ENCODE measurements around the gene ZNF324. TPM values are rescaled to one million over a fixed set of nuclear protein-coding genes. Genes with fewer than 3 reads are reported as not detected.
A peak's percentile ranks its signal among the peaks of the same experiment; 100 is the strongest.

ZNF324 gene
- total and polyA plus RNA-seq, 7 experiments from 2014 or later = 9.3 to 28.0 (median 22.3) TPM

DNA sequence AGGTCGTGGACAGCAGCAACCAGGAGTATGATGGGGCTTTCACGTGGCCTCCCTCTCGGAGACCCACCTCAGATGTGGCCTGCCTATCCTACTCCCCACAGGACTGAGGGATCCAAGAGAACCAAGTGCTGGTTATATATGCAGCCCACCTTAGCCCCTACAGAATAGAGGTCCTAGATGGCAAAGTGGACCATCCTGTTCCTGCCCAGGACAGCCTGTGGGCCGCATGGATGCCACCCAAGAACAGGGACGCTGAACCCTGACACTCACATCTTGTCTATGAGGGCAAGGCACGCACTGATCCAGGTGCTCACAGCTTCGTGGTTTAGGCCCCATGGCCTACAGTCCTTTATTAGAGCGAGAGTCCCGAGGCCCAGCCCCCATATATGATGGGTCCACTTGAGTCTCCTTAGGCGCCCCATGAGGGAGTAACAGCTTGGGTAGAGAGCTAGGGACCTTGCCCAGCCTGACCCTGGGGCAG lies 46.4 kb downstream of the ZNF324 start:
- Histone ChIP-seq H3K4me1 (ENCODE audit: control insufficient read depth in 2 of 2, insufficient read depth in 2 of 2, low read length in 2 of 2) (peaks cover 10 to 15% of the 10 kb centered on the region in 2 donors), H3K9me3 (ENCODE audit: control insufficient read depth in 2 of 3, low read length in 3 of 3) (no peaks in the 10 kb centered on the region), H3K27ac (ENCODE audit: low read depth, low read length) (peak overlapping the region; percentile 65), H3K36me3 (ENCODE audit: control insufficient read depth in 2 of 3, insufficient read depth in 3 of 3, low read length in 3 of 3) (peaks cover 0 to 22% (median 5%) of the 10 kb centered on the region in 3 experiments), H3K27me3 (ENCODE audit: control insufficient read depth in 2 of 2, insufficient read depth in 2 of 2, low read length in 2 of 2) (no peaks in the 10 kb centered on the region), H3K4me3 (ENCODE audit: low read length) (no peak overlapping the region)
- no peak for ATAC-seq
- ChIA-PET CTCF (interaction anchor here (0.6 to 2.5 kb wide), 7 partner anchors 12 to 770 kb away, joined by 3 to 33 read pairs (median 4); no protein-coding TSS in a partner anchor), POLR2A (interaction anchor here (1.0 to 2.0 kb wide), 9 partner anchors 13 to 150 kb away, joined by 3 to 11 read pairs (median 4); partner anchors contain the start of genes CHMP2A, TRIM28 and UBE2M)
- H3K36me3 Mint-ChIP-seq = peaks cover 0 to 17% (median 0%) of the 10 kb centered on the region in 5 donors
- peaks cover 11 to 33% (median 21%) of the 10 kb centered on the region in 7 donors for H3K4me1 Mint-ChIP-seq
- peak overlapping the region in 8 of 10 donors; percentile 13 to 93 (median 70) for H3K4me3 Mint-ChIP-seq
- H3K9me3 Mint-ChIP-seq = no peaks in the 10 kb centered on the region
- no peak for DNase-seq
- no peaks in the 10 kb centered on the region for H3K27me3 Mint-ChIP-seq
- H3K27ac Mint-ChIP-seq = peak overlapping the region in 6 of 9 donors; percentile 67 to 94 (median 79)
- intact Hi-C loops (cut with micrococcal nuclease) = loop anchor here in 1 of 2 donors (5.0 kb wide), 1 partner anchor 111 kb away; no protein-coding TSS in a partner anchor

DNA sequence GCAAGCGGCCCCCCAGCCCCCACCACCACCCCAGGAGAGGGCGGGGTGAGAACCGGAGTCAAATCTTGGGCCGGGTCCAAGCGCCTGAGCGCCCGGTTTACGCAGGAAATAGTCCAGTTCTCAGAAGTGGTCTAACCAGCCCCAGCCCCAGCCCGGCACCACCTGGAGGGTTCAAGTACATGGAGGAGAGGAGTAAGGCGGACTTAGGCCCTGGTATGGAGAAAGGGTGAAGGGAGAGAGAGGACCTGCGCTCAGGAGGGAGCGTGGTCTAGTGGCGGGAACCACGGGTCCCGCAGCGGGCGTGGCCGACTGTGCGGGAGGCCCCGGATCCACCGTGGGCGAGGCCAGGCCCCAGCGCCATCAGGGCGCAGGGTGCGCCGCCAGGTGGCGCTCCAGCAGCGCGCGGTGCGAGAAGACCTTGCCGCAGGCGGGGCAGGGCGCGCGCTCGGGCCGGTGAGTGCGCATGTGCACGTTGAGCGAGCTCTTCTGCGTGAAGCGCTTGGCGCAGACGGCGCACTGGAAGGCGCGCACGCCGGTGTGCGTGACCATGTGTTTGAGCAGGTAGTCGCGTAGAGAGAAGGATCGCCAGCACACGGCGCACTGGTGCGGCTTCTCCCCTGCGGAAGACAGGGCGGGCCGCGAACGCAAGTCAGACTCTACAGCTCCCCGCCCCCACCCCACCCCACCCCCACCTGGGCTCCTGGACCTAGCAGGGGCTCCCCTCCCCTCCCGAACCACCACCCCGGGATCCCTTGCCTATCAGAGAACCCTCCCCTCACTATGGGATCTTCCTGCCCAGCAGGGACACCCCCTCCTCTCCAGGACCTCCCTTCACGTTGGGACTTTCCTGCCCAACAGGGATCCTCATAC lies 47.0 kb downstream of the ZNF324 start:
- Histone ChIP-seq H3K27me3 (ENCODE audit: control insufficient read depth in 2 of 2, insufficient read depth in 2 of 2, low read length in 2 of 2) (no peaks in the 10 kb centered on the region), H3K36me3 (ENCODE audit: control insufficient read depth in 2 of 3, insufficient read depth in 3 of 3, low read length in 3 of 3) (peaks cover 0 to 22% (median 5%) of the 10 kb centered on the region in 3 experiments), H3K4me3 (ENCODE audit: low read length) (peak overlapping the region; percentile 39), H3K4me1 (ENCODE audit: control insufficient read depth in 2 of 2, insufficient read depth in 2 of 2, low read length in 2 of 2) (peaks cover 17 to 21% of the 10 kb centered on the region in 2 donors), H3K9me3 (ENCODE audit: control insufficient read depth in 2 of 3, low read length in 3 of 3) (no peaks in the 10 kb centered on the region), H3K27ac (ENCODE audit: low read depth, low read length) (peak overlapping the region; percentile 65)
- H3K4me3 Mint-ChIP-seq = peak overlapping the region; percentile 73 to 93 (median 84)
- peaks cover 17 to 40% (median 27%) of the 10 kb centered on the region in 7 donors for H3K4me1 Mint-ChIP-seq
- POLR2A ChIA-PET = interaction anchor here (0.6 to 2.0 kb wide), 9 partner anchors 15 to 335 kb away, joined by 3 to 11 read pairs (median 4); partner anchors contain the start of genes CHMP2A, TRIM28 and UBE2M
- CTCF ChIA-PET = interaction anchor here (0.5 to 2.5 kb wide), 11 partner anchors 13 to 771 kb away, joined by 3 to 33 read pairs (median 4); no protein-coding TSS in a partner anchor
- ATAC-seq = peak; percentile 98
- peak; percentile 91 to 99 (median 95) for DNase-seq
- H3K36me3 Mint-ChIP-seq = peaks cover 0 to 18% (median 0%) of the 10 kb centered on the region in 5 donors
- H3K27me3 Mint-ChIP-seq = no peaks in the 10 kb centered on the region
- no peaks in the 10 kb centered on the region for H3K9me3 Mint-ChIP-seq
- peak overlapping the region; percentile 67 to 94 (median 85) for H3K27ac Mint-ChIP-seq
- intact Hi-C loops (cut with micrococcal nuclease) = loop anchor here (1.0 to 5.0 kb wide), 11 partner anchors 15 to 332 kb away; partner anchors contain the start of genes RPS5 (in 1 of the 2), TRIM28 (in 1 of the 2), ZNF132 (in 1 of the 2) and ZNF497 (in 1 of the 2)

DNA sequence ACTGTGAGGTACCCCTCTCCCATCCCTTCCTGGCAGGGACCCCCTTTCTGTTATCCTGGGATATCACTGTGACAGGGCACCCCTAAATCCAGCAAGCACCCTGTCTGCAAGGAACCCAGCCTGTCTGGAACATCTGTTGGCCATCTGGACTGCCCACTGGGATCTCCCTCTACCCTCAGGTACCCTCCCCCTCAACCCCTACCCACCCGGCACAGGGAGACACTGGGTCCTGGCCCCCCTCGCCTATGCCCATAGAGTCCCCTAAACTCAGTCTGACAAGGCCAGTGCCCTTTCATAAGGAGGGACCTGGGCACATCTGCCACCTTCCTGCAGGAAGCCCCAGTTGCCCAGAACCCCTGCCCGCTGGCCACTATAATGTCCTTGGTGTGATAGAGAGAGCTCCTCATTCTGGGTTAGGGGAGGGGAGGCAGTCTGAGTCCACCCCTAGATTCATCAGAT lies 47.7 kb downstream of the ZNF324 start:
- ChIA-PET POLR2A (interaction anchor here (0.6 to 2.0 kb wide), 8 partner anchors 15 to 152 kb away, joined by 3 to 11 read pairs (median 4); partner anchors contain the start of genes CHMP2A, TRIM28 and UBE2M), CTCF (interaction anchor here (0.5 to 2.5 kb wide), 12 partner anchors 13 to 1170 kb away, joined by 3 to 33 read pairs (median 4); no protein-coding TSS in a partner anchor)
- Mint-ChIP-seq H3K27me3 (peaks cover 0 to under 1% (median 0%) of the 10 kb centered on the region in 5 donors), H3K4me1 (peaks cover 20 to 45% (median 34%) of the 10 kb centered on the region in 7 donors), H3K9me3 (peaks cover 0 to under 1% (median 0%) of the 10 kb centered on the region in 11 donors), H3K27ac (peak overlapping the region in 7 of 9 donors; percentile 67 to 94 (median 87)), H3K4me3 (peak overlapping the region; percentile 32 to 93 (median 82)), H3K36me3 (peaks cover 0 to 20% (median 0%) of the 10 kb centered on the region in 5 donors)
- ATAC-seq (no peak), DNase-seq (no peak)
- intact Hi-C loops (cut with micrococcal nuclease) = loop anchor here (1.0 to 5.0 kb wide), 11 partner anchors 15 to 332 kb away; partner anchors contain the start of genes RPS5 (in 1 of the 2), TRIM28 (in 1 of the 2), ZNF132 (in 1 of the 2) and ZNF497 (in 1 of the 2)
- H3K4me1 ChIP-seq (ENCODE audit: control insufficient read depth in 2 of 2, insufficient read depth in 2 of 2, low read length in 2 of 2) = peaks cover 18 to 21% of the 10 kb centered on the region in 2 donors
- H3K9me3 ChIP-seq (ENCODE audit: control insufficient read depth in 2 of 3, low read length in 3 of 3) = no peaks in the 10 kb centered on the region
- H3K36me3 ChIP-seq (ENCODE audit: control insufficient read depth in 2 of 3, insufficient read depth in 3 of 3, low read length in 3 of 3) = peaks cover 0 to 22% (median 5%) of the 10 kb centered on the region in 3 experiments
- peak overlapping the region; percentile 64 for H3K27ac ChIP-seq (ENCODE audit: low read depth, low read length)
- peak overlapping the region; percentile 36 for H3K4me3 ChIP-seq (ENCODE audit: low read length)
- no peaks in the 10 kb centered on the region for H3K27me3 ChIP-seq (ENCODE audit: control insufficient read depth in 2 of 2, insufficient read depth in 2 of 2, low read length in 2 of 2)

DNA sequence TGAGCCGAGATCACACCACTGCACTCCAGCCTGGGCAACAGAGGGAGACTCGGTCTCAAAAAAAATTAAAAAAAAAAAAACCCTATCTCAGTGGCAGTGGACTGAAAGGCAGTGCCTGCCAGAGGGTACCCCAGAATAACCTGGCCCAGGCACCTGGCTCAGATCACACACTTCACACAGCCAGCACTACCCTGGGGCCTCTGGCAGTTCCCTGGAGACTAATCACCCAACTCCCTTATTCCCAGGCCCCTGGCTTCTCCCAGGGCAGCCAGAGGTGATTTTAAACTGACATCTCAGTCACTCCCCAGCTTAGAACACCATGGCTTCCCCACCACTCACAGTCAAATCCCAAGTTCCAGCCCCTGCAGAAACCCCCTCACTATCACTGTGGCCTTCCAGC lies 48.4 kb downstream of the ZNF324 start:
- no peak overlapping the region for H3K27ac ChIP-seq (ENCODE audit: low read depth, low read length)
- peaks cover 18 to 21% of the 10 kb centered on the region in 2 donors for H3K4me1 ChIP-seq (ENCODE audit: control insufficient read depth in 2 of 2, insufficient read depth in 2 of 2, low read length in 2 of 2)
- DNase-seq (no peak), ATAC-seq (no peak)
- Mint-ChIP-seq H3K27ac (peak overlapping the region in 7 of 9 donors; percentile 15 to 87 (median 65)), H3K4me3 (peak overlapping the region in 9 of 10 donors; percentile 7 to 82 (median 46)), H3K36me3 (peaks cover 0 to 18% (median 0%) of the 10 kb centered on the region in 5 donors), H3K9me3 (peaks cover 0 to 4% (median 0%) of the 10 kb centered on the region in 11 donors), H3K27me3 (peaks cover 0 to 3% (median 0%) of the 10 kb centered on the region in 5 donors), H3K4me1 (peaks cover 25 to 52% (median 41%) of the 10 kb centered on the region in 7 donors)
- POLR2A ChIA-PET = interaction anchor here (1.5 to 2.0 kb wide), 2 partner anchors 29 to 65 kb away, joined by 3 to 8 read pairs; partner anchors contain the start of gene TRIM28
- no peaks in the 10 kb centered on the region for H3K27me3 ChIP-seq (ENCODE audit: control insufficient read depth in 2 of 2, insufficient read depth in 2 of 2, low read length in 2 of 2)
- H3K9me3 ChIP-seq (ENCODE audit: control insufficient read depth in 2 of 3, low read length in 3 of 3) = no peaks in the 10 kb centered on the region
- H3K36me3 ChIP-seq (ENCODE audit: control insufficient read depth in 2 of 3, insufficient read depth in 3 of 3, low read length in 3 of 3) = peaks cover 0 to 22% (median 5%) of the 10 kb centered on the region in 3 experiments
- CTCF ChIA-PET = interaction anchor here (0.7 to 1.7 kb wide), 3 partner anchors 51 to 1171 kb away, joined by 3 to 5 read pairs (median 3); no protein-coding TSS in a partner anchor
- no peak overlapping the region for H3K4me3 ChIP-seq (ENCODE audit: low read length)
- intact Hi-C loops (cut with micrococcal nuclease) = no loop called here

DNA sequence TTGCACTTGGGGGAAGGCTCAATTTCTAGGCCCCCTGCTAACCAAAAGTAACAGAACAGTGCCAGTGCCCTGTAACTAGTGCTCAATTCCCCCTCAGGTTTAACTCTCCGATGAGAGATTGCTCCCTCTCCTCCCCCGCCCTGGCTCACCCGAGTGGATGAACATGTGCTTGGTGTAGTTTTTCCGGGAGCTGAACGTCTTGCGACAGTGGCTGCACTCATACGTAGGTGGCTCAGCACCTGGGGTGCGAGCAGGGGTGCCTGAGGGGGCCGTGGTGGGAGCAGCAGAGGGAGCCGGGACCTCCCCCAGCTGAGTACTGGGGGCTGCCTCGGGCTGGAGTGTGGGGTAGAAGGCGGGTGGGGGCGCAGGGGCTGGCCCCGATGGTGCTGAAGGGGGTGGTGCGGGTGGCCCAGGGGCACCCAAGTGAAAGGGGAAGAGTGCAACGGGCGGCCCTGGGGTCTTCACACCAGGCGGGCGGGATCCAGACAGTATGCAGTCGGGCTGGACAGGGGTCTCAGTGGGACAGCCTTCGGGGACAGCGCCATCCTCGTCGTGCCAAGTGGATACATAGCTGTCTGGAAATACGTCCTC lies 49.5 kb downstream of the ZNF324 start:
- H3K27me3 Mint-ChIP-seq = peaks cover 0 to 3% (median 0%) of the 10 kb centered on the region in 5 donors
- H3K27me3 ChIP-seq (ENCODE audit: control insufficient read depth in 2 of 2, insufficient read depth in 2 of 2, low read length in 2 of 2) = no peaks in the 10 kb centered on the region
- ChIA-PET CTCF (no interaction called here), POLR2A (interaction anchor here (1.2 to 5.5 kb wide), 3 partner anchors 28 to 39 kb away, joined by 3 to 59 read pairs (median 4); partner anchors contain the start of genes CHMP2A and TRIM28)
- H3K36me3 Mint-ChIP-seq = peaks cover 0 to 18% (median 0%) of the 10 kb centered on the region in 5 donors
- DNase-seq = no peak
- H3K9me3 ChIP-seq (ENCODE audit: control insufficient read depth in 2 of 3, low read length in 3 of 3) = no peaks in the 10 kb centered on the region
- H3K4me1 ChIP-seq (ENCODE audit: control insufficient read depth in 2 of 2, insufficient read depth in 2 of 2, low read length in 2 of 2) = peaks cover 18 to 21% of the 10 kb centered on the region in 2 donors
- H3K36me3 ChIP-seq (ENCODE audit: control insufficient read depth in 2 of 3, insufficient read depth in 3 of 3, low read length in 3 of 3) = peaks cover 0 to 22% (median 5%) of the 10 kb centered on the region in 3 experiments
- no peak for ATAC-seq
- H3K4me3 Mint-ChIP-seq = peak overlapping the region in 4 of 10 donors; percentile 10 to 57 (median 50)
- H3K4me3 ChIP-seq (ENCODE audit: low read length) = no peak overlapping the region
- intact Hi-C loops (cut with micrococcal nuclease) = no loop called here
- H3K27ac Mint-ChIP-seq = peak overlapping the region in 3 of 9 donors; percentile 59 to 67 (median 65)
- peaks cover 0 to 4% (median 0%) of the 10 kb centered on the region in 11 donors for H3K9me3 Mint-ChIP-seq
- H3K27ac ChIP-seq (ENCODE audit: low read depth, low read length) = no peak overlapping the region
- peaks cover 29 to 55% (median 45%) of the 10 kb centered on the region in 7 donors for H3K4me1 Mint-ChIP-seq
